Sigmoid colon (tissue), 3 donors: ENCODE measurements around the gene ZNF727.

Experiments used
- CTCF ChIP-seq, 4 experiments: fragments of 450-650 bp in 3 of 4; fragments of 200-600 bp in 1 of 4; IDR thresholded peaks; one replicate each; pipeline ENCODE4 v1.5.1; 2016 to 2019; ENCODE audit warnings: antibody characterized with exemption in 4 of 4, mild to moderate bottlenecking in 3 of 4, moderate library complexity in 2 of 4
- POLR2A ChIP-seq, 2 donors: fragments of 450-650 bp; IDR thresholded peaks; one replicate each; pipeline ENCODE4 v1.6.1; 2016; ENCODE audit warnings: antibody characterized with exemption in 2 of 2, mild to moderate bottlenecking in 2 of 2, moderate library complexity in 2 of 2

- TF ChIP-seq CTCF (IDR thresholded peaks at IDR 0.05) (no peak), POLR2A (IDR thresholded peaks at IDR 0.05) (no peak)
Measured at GRCh38 chr7:64087501-64087900, 42.3 kb downstream of the ZNF727 start.
